ENCODE data around the gene SLC41A2.

DNA sequence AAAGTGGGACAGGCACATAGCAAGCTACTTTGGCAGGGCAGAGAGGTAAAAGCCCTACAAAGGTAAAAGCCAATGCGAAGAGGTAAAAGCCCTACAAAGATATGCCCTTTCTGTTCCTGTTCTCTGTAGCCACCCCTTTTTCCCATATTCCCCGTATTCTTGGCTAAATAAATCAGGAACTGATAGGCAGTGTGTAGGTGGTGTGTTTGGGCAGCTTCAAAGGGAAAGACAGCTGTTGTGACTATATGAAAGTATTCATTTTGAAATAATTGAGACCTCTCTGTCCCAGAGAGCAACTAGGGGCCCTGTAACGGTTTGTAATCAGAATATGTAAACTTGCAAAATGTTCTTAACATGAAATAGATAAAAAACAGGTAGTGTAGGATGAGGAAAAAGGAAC is 11.3 kb upstream of the SLC41A2 start:
- no peak for TF ChIP-seq CTCF (IDR thresholded peaks at IDR 0.05)
- no peak for TF ChIP-seq POLR2A (IDR thresholded peaks at IDR 0.05)

Data from heart left ventricle (tissue), 13 donors.